Smooth muscle cell (in vitro differentiated cells): ENCODE measurements around the gene HPCA. TPM values are rescaled to one million over a fixed set of nuclear protein-coding genes. Genes with fewer than 3 reads are reported as not detected.
"Not testable (repeated sequence)": the region's sequence is repeated elsewhere in the genome, so short reads cannot be mapped to it uniquely, and the experiment has no call there.

Source experiments
- DNase-seq: peaks from one replicate; lab custom pipeline; 2025; ENCODE audit not compliant: unreplicated experiment; lab: John Stamatoyannopoulos, UW
- H2AFZ ChIP-seq: fragments of 200-600 bp; sonication (generic); 2 replicates; pipeline ENCODE4 v1.6.0; 2016; ENCODE audit warnings: antibody characterized with exemption, low read depth, mild to moderate bottlenecking
- H3F3A ChIP-seq: fragments of 200-600 bp; sonication (generic); 2 replicates; pipeline ENCODE4 v1.6.0; 2017; ENCODE audit warnings: antibody characterized with exemption, low read depth
- H3K27ac ChIP-seq: fragments of 200-600 bp; sonication (generic); 2 replicates; pipeline ENCODE4 v1.5.1; 2016; ENCODE audit warnings: low read depth, mild to moderate bottlenecking
- H3K27me3 ChIP-seq: fragments of 200-600 bp; sonication (generic); 2 replicates; pipeline ENCODE4 v1.6.1; 2016; ENCODE audit warnings: low read depth, mild to moderate bottlenecking
- H3K36me3 ChIP-seq: fragments of 200-600 bp; sonication (generic); 2 replicates; pipeline ENCODE4 v1.5.1; 2016; ENCODE audit warnings: low read depth
- H3K4me1 ChIP-seq: fragments of 200-600 bp; sonication (generic); 2 replicates; pipeline ENCODE4 v1.5.1; 2016; ENCODE audit warnings: low read depth
- H3K4me2 ChIP-seq: fragments of 200-600 bp; sonication (generic); 2 replicates; pipeline ENCODE4 v1.6.0; 2016; ENCODE audit warnings: mild to moderate bottlenecking
- H3K4me3 ChIP-seq: fragments of 200-600 bp; sonication (generic); 2 replicates; pipeline ENCODE4 v1.5.1; 2016; ENCODE audit warnings: mild to moderate bottlenecking
- H3K79me2 ChIP-seq: fragments of 200-600 bp; sonication (generic); 2 replicates; pipeline ENCODE4 v1.6.0; 2016; ENCODE audit warnings: low read depth, mild to moderate bottlenecking
- H3K9ac ChIP-seq: fragments of 200-600 bp; sonication (generic); 2 replicates; pipeline ENCODE4 v1.6.0; 2016; ENCODE audit warnings: low read depth
- H3K9me3 ChIP-seq: fragments of 200-600 bp; sonication (generic); replicated peaks from 2 replicates; pipeline ENCODE4 v1.5.1; 2016; ENCODE audit warnings: low read depth
- H4K20me1 ChIP-seq: fragments of 200-600 bp; sonication (generic); 2 replicates; pipeline ENCODE4 v1.6.0; 2016; ENCODE audit warnings: low read depth
- CTCF ChIP-seq: fragments of 200-600 bp; sonication (generic); IDR thresholded peaks from 2 replicates; pipeline ENCODE4 v1.5.1; 2017; ENCODE audit warnings: borderline replicate concordance, mild to moderate bottlenecking, antibody characterized with exemption; ENCODE audit not compliant: insufficient read depth, poor library complexity, severe bottlenecking
- WGBS: methylation state at CpG from one replicate; pipeline ENCODE4 v1.1.7; 2016; ENCODE audit warnings: low lambda C conversion rate; 5-methylcytosine and 5-hydroxymethylcytosine counted together
- polyA plus RNA-seq: library from polyadenylated mRNA; unstranded; fragments of >200 nt; fragmentation: Nextera tagmentation; extraction: Ambion mirVana; gene quantifications from 2 replicates; pipeline ENCODE4 v1.2.1, GENCODE V29; 2016
- total RNA-seq: library from RNA; depleted of rRNA; stranded (reverse); fragments of >200 nt; gene quantifications from 2 replicates; pipeline ENCODE4 v1.2.3, GENCODE V29; 2014

Gene HPCA
- total and polyA plus RNA-seq, 2 experiments from 2014 or later, result not detected

- Histone ChIP-seq H3K9me3 (no peaks in the 10 kb centered on the region), H3K4me3 (no peak overlapping the region), H3K27ac (no peak overlapping the region), H3K27me3 (no peaks in the 10 kb centered on the region), H3K79me2 (no peaks in the 10 kb centered on the region), H3F3A (peaks cover 6% of the 10 kb centered on the region), H3K36me3 (no peaks in the 10 kb centered on the region), H3K9ac (no peak overlapping the region), H3K4me2 (no peak overlapping the region), H4K20me1 (no peaks in the 10 kb centered on the region), H3K4me1 (peaks cover 5% of the 10 kb centered on the region), H2AFZ (no peak overlapping the region)
- WGBS, result 93% methylated on average over 3 of the region's 3 CpGs
- DNase-seq, result no peak
- TF ChIP-seq CTCF, result no peak
Observed at GRCh38 chr1:32903991-32904785, 17.9 kb downstream of the HPCA start.

- no peak overlapping the region for H3K27ac ChIP-seq
- no peaks in the 10 kb centered on the region for H4K20me1 ChIP-seq
- no peaks in the 10 kb centered on the region for H3K27me3 ChIP-seq
- no peak overlapping the region for H2AFZ ChIP-seq
- no peaks in the 10 kb centered on the region for H3K36me3 ChIP-seq
- no peak overlapping the region for H3K4me2 ChIP-seq
- no peaks in the 10 kb centered on the region for H3K79me2 ChIP-seq
- H3K9me3 ChIP-seq, result no peaks in the 10 kb centered on the region
- H3K9ac ChIP-seq, result no peak overlapping the region
- DNase-seq, result no peak
- H3K4me1 ChIP-seq, result peaks cover 5% of the 10 kb centered on the region
- TF ChIP-seq CTCF, result no peak
- 90% methylated on average over 2 of the region's 2 CpGs for WGBS
- H3K4me3 ChIP-seq, result no peak overlapping the region
- H3F3A ChIP-seq, result peaks cover 6% of the 10 kb centered on the region
Observed at GRCh38 chr1:32904797-32905196, 18.5 kb downstream of the HPCA start.

- H3K9me3 ChIP-seq, H3K27ac ChIP-seq, H3K4me3 ChIP-seq, H3K79me2 ChIP-seq, H4K20me1 ChIP-seq, H3K27me3 ChIP-seq, H3K9ac ChIP-seq, H3F3A ChIP-seq, H2AFZ ChIP-seq, H3K4me1 ChIP-seq, DNase-seq, H3K36me3 ChIP-seq, H3K4me2 ChIP-seq: not testable (repeated sequence)
- 81% methylated on average over 10 of the region's 10 CpGs for WGBS
Observed at GRCh38 chr1:32905588-32905987, 19.3 kb downstream of the HPCA start.

- TF ChIP-seq CTCF, result no peak
Observed at GRCh38 chr1:32906654-32907053, 20.4 kb downstream of the HPCA start.

More at GRCh38 chr1:32906654-32907053, 20.4 kb downstream of the HPCA start:
- 94% methylated on average over 7 of the region's 7 CpGs for WGBS
- no peaks in the 10 kb centered on the region for H4K20me1 ChIP-seq
- peaks cover 6% of the 10 kb centered on the region for H3F3A ChIP-seq
- H3K4me3 ChIP-seq, result no peak overlapping the region
- no peak overlapping the region for H3K27ac ChIP-seq
- no peaks in the 10 kb centered on the region for H3K9me3 ChIP-seq
- H3K36me3 ChIP-seq, result no peaks in the 10 kb centered on the region
- no peaks in the 10 kb centered on the region for H3K4me1 ChIP-seq
- no peak overlapping the region for H2AFZ ChIP-seq
- no peaks in the 10 kb centered on the region for H3K79me2 ChIP-seq
- no peaks in the 10 kb centered on the region for H3K27me3 ChIP-seq
- H3K4me2 ChIP-seq, result no peak overlapping the region
- no peak for DNase-seq
- H3K9ac ChIP-seq, result no peak overlapping the region
